ENCODE results near the gene HHAT. TPM values are rescaled to one million over a fixed set of nuclear protein-coding genes. Genes with fewer than 3 reads are reported as not detected.

The HHAT gene
- total RNA-seq, 1 donor from 2014 or later = 6.9 TPM

GRCh38 chr1:210686841-210687240 is 358.1 kb downstream of the HHAT start:
- Mint-ChIP-seq H3K4me3 (no peak overlapping the region), H3K4me1 (no peaks in the 10 kb centered on the region), H3K27ac (ENCODE audit: unreplicated experiment) (no peak overlapping the region), H3K9me3 (no peaks in the 10 kb centered on the region), H3K27me3 (ENCODE audit: low read depth) (no peaks in the 10 kb centered on the region), H3K36me3 (ENCODE audit: low read depth) (no peaks in the 10 kb centered on the region)
- no peak for TF ChIP-seq CTCF (conservative IDR thresholded peaks at IDR 0.05)
- DNase-seq (ENCODE audit: low read depth, low spot score) = no peak

- H3K27me3 Mint-ChIP-seq (ENCODE audit: low read depth) = no peaks in the 10 kb centered on the region
- H3K36me3 Mint-ChIP-seq (ENCODE audit: low read depth) = no peaks in the 10 kb centered on the region
- no peak for TF ChIP-seq CTCF (conservative IDR thresholded peaks at IDR 0.05)
- no peak overlapping the region for H3K27ac Mint-ChIP-seq (ENCODE audit: unreplicated experiment)
- DNase-seq (ENCODE audit: low read depth, low spot score) = no peak
- no peaks in the 10 kb centered on the region for H3K9me3 Mint-ChIP-seq
- H3K4me3 Mint-ChIP-seq = no peak overlapping the region
- H3K4me1 Mint-ChIP-seq = no peaks in the 10 kb centered on the region
Measured at GRCh38 chr1:210687582-210688279, 359.0 kb downstream of the HHAT start.

GRCh38 chr1:210688512-210689234 is 360.0 kb downstream of the HHAT start:
- no peaks in the 10 kb centered on the region for H3K27me3 Mint-ChIP-seq (ENCODE audit: low read depth)
- H3K9me3 Mint-ChIP-seq = no peaks in the 10 kb centered on the region
- no peaks in the 10 kb centered on the region for H3K36me3 Mint-ChIP-seq (ENCODE audit: low read depth)
- no peak overlapping the region for H3K27ac Mint-ChIP-seq (ENCODE audit: unreplicated experiment)
- DNase-seq (ENCODE audit: low read depth, low spot score) = no peak
- no peak for TF ChIP-seq CTCF (conservative IDR thresholded peaks at IDR 0.05)
- H3K4me1 Mint-ChIP-seq = no peaks in the 10 kb centered on the region
- H3K4me3 Mint-ChIP-seq = no peak overlapping the region

GRCh38 chr1:210689826-210690225 is 361.1 kb downstream of the HHAT start:
- no peak for DNase-seq (ENCODE audit: low read depth, low spot score)
- Mint-ChIP-seq H3K4me3 (no peak overlapping the region), H3K27ac (ENCODE audit: unreplicated experiment) (no peak overlapping the region), H3K27me3 (ENCODE audit: low read depth) (no peaks in the 10 kb centered on the region), H3K36me3 (ENCODE audit: low read depth) (no peaks in the 10 kb centered on the region), H3K4me1 (no peaks in the 10 kb centered on the region), H3K9me3 (no peaks in the 10 kb centered on the region)
- TF ChIP-seq CTCF (conservative IDR thresholded peaks at IDR 0.05) = no peak

- H3K27me3 Mint-ChIP-seq (ENCODE audit: low read depth) = no peaks in the 10 kb centered on the region
- H3K9me3 Mint-ChIP-seq = no peaks in the 10 kb centered on the region
- DNase-seq (ENCODE audit: low read depth, low spot score) = no peak
- H3K36me3 Mint-ChIP-seq (ENCODE audit: low read depth) = no peaks in the 10 kb centered on the region
- no peak for TF ChIP-seq CTCF (conservative IDR thresholded peaks at IDR 0.05)
- H3K4me1 Mint-ChIP-seq = no peaks in the 10 kb centered on the region
- H3K27ac Mint-ChIP-seq (ENCODE audit: unreplicated experiment) = no peak overlapping the region
- no peak overlapping the region for H3K4me3 Mint-ChIP-seq
Measured at GRCh38 chr1:210690236-210690635, 361.5 kb downstream of the HHAT start.

Data from neural crest cell (in vitro differentiated cells).